HG03432 (cell line): ENCODE measurements around the gene TMEM63C.
A peak's percentile ranks its signal among the peaks of the same experiment; 100 is the strongest.

ENCODE experiments used
- ATAC-seq: cut with Tn5 transposase; IDR thresholded peaks from one replicate; pipeline ENCODE4 v1.9.1; 2021; ENCODE audit warnings: mild to moderate bottlenecking, moderate library complexity; ENCODE audit not compliant: unreplicated experiment

The TMEM63C gene, protein sequence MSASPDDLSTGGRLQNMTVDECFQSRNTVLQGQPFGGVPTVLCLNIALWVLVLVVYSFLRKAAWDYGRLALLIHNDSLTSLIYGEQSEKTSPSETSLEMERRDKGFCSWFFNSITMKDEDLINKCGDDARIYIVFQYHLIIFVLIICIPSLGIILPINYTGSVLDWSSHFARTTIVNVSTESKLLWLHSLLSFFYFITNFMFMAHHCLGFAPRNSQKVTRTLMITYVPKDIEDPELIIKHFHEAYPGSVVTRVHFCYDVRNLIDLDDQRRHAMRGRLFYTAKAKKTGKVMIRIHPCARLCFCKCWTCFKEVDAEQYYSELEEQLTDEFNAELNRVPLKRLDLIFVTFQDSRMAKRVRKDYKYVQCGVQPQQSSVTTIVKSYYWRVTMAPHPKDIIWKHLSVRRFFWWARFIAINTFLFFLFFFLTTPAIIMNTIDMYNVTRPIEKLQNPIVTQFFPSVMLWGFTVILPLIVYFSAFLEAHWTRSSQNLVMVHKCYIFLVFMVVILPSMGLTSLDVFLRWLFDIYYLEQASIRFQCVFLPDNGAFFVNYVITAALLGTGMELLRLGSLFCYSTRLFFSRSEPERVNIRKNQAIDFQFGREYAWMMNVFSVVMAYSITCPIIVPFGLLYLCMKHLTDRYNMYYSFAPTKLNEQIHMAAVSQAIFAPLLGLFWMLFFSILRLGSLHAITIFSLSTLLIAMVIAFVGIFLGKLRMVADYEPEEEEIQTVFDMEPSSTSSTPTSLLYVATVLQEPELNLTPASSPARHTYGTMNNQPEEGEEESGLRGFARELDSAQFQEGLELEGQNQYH

DNA sequence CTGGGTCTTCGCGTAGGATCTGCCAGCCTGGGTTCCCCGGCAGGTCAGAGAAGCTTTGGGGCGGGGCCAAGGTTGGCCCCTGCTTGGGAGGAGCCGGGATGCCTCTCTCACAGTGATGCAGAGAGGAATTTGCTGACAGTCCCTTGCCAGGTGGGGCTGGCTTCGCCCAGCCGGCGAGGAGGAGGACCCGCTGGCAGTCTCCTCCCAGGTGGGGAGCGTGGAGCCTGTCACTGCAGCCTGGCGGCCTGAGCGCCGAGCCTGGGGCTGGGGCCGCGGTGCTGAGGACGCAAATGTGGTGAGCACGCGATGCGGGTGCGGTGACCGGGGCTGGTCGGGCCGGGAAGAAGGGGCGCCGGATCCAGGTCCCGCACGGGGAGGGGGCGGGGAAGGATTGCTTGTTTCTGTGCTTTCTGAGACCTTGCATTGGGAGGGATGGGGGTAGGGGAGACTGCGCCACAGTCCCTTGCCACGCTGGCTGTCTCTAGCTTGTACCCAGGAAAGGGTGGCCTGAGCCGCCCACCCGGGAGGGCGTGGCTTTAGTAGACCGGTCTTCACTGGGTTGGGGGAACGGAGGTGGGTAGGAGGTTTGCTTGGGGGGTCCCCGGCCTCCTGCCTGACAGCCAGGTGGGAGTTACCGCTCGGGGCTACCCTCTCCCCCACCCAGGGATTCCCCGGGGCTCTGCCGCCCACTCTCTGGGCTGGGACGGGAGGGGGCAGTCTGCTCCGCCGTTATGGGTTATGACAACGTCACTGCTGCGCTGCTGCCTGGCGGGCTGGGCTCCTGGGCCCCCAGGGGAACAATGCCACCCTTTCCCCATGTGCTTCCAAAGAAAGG lies at the start of gene TMEM63C:
TSS of gene TMEM63C (plus strand) at position 196 of the 835 bp plus-strand sequence. CDS start 37,016 bp downstream, outside the sequence.
- ATAC-seq: peak; percentile 77

DNA sequence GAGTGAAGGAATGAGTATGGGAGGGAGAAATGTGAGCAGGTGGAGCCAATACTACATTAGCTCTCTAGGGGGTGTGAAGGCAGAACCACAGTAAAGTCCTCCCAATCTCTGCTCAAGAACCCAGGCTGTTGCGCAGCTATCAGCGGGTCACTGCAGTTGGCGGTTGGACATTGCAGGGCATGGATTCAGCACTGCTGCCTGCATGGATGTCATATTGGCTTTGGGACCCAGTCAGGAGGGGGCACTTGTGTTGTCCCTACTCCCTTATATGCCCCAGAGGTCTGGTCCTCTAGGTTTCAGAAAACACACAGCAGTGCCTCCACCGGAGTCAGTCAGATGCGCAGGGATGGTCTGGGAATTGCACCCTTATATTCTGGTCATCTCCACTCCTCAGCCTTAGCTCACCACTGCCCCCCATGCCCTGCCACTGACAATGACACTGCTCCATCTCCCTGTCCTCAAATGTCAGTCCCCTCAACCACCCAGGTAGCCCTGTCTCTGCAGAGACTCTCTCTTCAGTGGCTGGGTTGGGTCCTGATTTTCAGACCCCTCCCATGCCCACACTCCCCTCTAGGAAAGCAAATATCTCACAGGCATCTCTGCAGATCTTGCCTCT lies 49.6 kb upstream of the TMEM63C start:
- no peak for ATAC-seq

DNA sequence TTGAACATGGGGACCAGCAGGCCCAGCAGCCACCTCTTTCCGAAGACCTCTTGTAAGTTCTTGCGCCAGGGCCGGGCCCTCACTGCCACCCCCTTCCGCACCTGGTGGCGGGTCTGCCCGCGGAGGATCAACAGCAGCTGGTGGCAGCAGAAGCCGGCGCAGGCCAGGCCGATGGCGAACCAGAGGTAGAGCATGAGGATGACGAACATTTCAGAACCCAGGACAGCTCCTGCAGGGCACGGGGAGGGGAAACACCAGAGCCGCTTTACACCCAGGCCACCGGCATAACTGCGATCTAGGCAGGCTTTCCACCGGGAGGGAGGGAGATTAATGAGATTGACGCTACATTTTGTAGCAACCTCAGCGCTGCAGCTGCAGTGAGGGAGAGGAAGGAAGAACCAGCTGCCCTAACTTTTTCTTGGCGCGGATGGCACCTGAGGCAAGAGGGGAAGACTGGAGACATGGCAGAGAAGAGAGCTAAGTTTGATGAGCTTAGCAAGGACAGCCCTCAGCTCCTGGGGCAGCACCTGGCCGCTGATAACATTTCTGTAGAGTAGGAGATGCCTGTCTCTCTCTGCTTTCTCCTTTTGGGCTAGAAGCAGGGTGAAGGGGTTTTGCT lies 47.8 kb upstream of the TMEM63C start:
- peak; percentile 64 for ATAC-seq

DNA sequence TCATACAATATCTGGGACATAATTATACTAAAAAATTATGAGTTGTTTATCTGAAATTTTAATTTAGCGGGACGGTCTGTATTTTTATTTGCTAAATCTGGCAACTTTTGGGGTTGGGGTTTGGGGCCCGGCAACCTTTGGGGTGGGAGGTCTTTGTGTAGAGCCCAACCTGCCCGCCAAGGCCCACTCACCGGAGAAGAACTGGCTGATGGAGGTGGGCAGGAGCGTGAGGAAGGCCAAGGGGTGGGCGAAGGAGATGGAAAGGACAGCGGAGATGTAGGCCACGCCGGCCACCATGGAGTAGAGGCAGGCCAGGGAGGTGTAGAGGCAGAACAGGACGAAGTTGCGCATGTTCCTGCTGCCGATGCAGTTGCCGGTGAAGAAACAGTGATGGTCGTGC lies 42.6 kb upstream of the TMEM63C start:
- ATAC-seq: no peak

DNA sequence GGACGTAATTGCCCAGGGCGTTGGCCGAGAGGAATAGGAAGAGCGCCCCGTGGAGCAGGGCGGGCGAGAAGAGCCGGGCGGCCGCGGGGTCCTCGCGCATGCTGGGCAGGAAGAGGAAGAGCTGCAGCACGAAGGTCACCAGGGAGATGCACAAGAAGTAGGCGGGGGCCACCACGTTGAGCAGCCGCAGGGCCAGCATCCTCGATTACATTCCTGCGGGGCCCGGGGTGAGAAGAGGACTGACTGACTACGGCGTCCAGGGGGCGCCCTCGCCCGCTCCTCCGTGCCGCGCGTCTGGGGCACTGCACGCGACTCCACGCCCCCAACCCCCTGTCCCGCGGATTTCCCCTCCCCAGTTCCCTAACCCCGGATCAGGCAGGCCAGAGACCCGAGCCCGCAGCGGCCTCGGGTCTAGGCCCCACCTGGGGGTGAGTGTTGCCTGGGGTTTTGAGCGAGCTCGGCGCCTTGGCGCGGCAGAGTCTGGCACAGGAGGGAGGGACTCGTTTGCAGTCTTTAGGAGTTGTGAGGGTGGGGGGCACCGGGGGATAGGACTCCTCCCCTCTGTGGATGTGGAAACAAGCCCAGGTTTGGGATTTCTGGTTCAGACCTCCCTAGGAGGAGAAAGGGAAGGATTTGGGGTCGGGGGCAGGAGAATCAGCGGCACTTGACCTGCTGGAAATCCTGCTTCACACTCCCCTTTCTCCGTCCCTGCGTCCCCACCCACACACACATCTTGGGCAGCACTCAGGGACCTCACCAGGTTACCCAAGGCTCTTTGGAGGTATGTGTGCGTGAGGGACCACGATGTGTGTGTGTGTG lies 41.8 kb upstream of the TMEM63C start:
- no peak for ATAC-seq

DNA sequence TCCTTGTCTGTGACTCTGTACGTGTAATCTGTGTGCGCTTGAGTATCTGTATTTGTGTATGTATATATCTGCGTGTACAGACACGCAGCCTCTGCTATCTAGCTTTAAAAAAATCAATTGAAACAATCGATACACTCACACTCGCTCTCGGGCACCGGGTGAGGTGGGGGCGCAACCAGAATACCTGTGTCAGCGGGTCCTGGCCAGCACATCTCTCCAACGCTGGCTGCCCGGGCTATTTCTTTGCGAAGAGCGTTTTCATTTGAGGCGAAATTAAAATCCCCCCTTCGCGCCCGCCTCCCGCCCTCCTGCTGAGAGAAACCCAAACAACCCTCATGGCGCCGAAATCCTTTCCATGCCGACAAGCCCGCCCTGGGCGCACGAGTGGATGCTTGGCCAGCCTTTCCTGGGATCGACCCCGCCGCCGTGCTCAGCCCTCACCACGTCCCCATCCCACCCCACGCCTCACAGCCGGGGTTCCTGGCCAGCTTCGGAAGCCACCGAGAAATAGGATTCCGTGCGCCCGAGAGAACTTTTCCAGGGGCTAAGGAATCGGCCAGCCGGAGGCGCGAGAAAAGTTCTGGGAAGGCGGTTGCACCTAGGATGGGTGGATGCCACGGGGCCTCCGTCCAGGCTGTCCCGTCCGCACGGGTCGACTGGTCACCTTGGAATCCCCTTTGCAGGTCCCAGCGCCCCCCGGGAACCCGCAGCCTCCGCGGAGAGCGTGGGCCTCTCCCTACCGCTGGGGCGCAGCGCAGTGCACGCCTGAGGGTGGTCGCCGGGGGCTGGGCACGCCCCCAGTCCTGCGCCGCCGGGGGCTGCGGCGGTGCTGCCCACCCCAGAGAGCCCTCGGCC lies 41.0 kb upstream of the TMEM63C start:
- ATAC-seq: no peak

DNA sequence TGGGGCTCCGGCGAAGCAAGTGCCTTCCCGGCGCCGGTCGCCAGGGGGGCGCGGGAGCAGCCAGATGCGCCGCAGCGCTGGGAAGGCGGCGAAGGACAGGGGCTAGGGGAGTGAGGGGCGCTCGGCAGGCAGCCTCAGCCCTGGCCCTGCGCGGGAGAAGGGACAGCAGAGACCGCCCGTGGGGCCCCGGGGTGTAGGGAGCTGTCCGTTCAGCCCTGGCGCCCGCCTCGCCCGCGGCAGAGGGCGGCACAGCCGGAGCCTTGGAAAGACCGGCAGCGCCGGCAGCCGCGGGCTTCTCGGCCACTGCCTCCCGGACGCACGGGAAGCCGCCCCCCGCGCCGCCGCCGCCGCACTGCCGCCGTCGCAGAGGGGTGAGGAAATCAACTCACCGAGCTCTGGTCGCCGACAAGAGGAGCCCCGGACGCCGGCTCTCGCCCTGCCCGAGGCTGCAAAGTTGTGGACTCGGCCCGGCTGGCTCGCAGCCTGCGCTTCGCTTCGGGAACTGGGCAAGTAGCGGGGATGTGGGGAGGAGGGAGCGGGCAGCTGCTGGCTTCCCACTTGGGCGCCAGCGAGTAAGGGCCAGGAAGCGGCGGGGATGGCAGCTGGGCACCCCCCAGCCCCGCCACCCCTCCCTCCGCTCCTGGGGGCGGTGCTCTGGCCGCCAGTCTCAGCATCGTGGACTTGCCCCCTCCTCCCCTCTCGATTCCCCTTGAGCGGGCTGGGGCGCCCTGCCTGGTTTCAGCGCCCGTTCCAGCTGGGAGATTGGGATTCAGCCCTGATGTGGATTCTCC lies 40.2 kb upstream of the TMEM63C start, which contains the start of gene ZDHHC22:
TSS of gene ZDHHC22 (minus strand) at position 578 of the 791 bp plus-strand sequence. CDS start 2,053 bp downstream, outside the sequence.
- ATAC-seq: no peak

DNA sequence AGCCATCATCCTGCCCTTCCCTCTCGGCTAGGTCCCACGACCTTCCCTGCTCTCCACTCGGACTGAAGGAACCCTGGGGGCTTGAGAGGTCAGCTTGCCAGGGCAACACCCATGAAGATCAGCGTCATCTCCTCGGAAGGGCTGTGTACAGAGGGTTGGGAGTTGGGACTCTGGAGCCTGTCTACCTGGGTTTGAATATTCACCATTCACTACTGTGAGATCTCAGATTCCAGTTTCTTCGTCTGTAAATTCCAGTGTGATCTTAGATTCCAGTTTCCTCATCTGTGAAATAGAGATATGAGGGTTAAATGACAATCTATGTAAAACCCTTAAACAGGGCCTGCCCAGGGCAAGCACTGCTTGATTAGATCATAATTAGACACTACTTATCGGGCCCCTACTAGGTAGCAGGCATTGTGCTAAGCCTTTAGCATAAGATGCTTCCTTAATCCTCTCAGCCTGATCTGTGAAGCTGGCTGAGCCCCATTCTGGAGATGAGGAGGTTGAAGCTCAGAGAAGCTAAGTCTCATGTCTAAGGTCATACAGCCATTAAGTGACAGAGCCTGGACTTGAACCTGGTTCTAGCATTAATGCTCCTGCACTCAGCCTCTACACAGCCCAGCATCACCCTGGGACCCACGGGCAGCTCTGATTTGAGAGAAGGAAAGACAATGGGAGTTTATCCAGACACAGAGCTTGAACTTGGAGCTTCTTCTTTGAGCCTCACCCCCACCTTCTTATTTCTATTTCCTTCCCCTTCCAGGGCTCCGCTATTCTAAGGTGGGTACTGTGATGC lies 39.4 kb upstream of the TMEM63C start:
- no peak for ATAC-seq

DNA sequence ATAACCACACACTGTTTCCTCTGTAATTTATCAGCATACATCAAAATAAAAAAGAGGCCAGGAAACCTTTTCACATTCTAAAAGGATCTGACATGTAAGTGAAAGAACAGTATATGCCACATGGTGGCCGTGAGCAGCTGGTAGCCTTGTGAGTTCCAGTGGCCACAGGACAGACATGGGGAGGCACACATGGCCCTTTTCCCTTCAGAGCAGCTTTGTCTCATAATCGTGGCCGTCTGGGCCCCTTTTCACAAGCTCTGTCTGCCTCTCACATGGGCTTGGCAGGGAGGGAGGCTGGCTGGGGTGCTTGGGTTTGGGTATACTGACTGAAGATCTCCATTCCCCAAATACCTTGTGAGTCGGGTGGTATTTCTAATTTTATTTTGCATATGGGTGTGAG lies 38.5 kb upstream of the TMEM63C start:
- ATAC-seq: no peak

DNA sequence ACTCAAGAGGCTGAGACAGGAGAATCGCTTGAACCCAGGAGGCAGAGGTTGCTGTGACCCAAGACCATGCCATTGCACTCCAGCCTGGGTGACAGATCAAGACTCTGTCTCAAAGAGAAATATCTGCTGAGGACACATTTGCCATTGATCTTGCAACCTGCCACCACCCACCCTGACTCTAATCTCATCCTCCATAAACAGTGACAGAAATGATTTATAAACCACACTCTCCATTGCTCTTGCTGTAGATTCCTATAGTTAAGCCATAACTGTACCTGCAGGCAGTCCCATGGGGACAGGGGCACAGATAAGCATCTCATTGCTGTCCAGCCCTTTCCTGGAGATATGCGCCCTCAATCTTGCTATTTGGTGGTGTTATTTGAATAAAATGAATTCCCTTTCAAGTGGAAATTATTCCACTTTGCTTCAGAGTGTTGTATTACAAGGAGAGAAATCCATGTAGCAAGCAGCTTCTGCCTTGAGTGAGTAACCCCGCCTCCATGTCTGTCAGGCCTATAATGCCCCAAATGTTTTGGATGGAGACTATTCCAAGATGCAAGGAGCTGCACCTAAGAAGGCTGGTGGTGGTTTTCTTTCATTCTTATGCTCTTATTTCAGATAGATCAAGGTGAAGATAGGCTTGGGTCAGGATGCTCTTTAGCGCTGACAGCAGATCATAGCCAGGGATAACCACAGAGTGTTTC lies 37.0 kb upstream of the TMEM63C start:
- no peak for ATAC-seq

DNA sequence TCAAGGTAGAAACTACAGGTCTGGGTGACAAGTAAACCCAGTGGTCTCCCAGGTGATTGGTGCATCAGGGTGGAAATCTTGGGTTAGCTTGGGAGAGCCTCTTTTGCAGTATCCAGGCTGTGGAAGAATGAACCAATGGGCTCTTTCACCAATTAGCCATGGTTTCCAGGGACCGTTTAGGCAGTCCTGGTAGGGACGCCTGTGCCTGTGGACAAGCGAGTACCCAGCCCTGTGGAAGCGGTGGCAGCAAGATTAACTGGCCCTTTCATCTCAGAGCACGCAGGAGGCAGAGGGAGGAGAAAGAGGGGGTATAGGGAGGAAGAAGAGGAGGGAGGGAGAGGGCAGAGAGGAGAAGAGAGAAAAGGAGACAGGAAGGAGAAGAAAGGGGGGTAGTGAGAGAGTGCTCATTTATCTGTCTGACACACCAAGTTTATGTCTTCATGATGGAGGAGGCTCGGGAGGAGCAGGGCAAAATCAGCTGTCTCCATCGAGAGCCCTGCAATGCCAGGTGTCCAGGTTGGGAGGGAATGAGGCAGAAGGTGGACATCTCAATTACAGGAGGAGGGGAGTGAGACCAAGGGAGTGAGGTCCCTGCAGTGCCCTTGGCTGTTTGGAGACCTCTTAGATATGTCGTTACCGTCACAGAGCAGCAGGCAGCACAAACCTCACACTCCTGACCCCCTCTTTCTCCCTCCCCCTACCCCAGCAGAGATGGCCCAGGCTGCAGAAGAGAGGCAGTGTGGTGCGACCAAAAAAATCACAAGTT lies 35.4 kb upstream of the TMEM63C start:
- ATAC-seq: no peak

DNA sequence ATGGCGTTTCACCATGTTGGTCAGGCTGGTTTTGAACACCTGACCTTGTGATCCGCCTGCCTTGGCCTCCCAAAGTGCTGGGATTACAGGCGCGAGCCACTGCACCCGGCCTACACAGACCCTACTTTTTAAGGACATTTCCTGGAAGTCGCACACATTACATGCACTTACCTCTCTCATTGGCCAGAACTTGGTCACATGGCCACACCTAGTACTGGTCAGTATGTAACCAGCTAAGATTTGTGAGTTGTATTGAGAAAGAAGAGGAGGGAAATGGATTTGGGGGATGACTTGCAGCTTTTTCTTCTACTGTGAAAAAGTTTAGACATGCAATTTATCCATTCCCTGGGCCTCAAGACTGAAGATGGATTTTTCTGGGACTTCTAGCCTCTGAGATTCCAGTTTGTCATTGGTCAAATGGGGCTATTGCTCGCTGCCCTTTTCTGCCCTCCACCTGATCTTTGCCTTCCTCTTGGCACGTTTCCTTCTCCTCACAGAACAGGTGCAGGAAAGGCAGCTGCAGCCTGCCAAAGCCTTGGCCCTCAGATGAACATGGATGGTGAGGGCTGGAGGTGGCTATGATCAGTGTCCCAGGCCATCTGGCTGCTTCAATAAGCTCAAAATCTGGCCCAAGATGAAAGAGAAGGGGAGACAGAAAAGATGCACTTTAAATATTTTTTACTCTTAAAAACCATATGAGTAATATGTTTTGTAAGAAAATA lies 32.9 kb upstream of the TMEM63C start:
- ATAC-seq: no peak

DNA sequence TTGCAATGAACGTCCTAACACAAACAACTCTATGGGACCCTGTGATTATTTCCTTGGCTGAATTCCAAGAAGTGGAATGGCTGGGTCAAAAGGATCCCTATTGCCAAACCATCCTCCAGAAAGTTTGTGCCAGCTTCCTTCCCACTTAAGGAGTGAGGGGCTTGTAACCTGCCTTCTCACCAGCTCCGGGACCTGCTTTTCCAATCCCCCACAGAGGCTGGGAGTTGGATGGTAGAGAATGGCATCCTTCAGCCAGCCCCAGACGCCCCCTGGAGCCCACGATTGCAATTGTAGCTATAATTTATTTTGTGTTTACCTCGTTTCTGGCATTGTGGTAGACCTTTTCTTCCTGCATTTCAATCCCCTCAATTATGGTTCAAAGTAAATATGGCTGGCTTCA lies 30.4 kb upstream of the TMEM63C start:
- no peak for ATAC-seq

DNA sequence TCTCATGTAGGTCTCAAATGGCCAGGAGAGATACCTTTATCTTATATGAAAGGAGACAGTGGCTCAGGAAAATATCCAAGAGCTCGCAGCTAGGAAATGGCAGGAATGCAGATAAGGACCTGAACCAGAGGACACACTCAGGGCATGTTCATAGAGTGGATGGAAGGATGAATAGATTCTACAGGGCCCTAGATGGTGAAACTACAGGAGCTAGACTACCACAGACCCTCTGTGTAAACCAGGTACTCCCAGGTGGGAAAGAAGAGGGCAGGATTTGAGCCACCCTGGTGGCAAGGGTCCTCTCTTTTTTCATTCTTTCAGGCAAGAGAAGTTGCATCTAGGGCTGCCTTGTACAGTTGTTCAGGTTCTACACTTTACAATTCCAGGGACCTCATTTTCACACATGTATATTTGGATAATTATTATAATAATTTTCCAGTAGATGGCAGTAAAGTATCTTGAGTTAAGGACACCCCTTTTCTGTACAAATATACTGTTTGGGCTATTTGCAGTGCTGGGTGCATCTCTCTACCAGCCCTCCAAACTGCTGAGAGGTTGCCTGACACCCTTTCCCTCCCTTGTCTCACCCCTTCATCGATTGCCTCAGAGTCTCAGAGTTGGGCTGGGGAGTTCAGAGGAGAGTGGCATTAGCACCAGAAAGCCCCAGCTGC lies 29.5 kb upstream of the TMEM63C start:
- no peak for ATAC-seq
